ENCODE data around the gene HNRNPL.
"Not testable (repeated sequence)": the region's sequence is repeated elsewhere in the genome, so short reads cannot be mapped to it uniquely, and the experiment has no call there.

HNRNPL gene

DNA sequence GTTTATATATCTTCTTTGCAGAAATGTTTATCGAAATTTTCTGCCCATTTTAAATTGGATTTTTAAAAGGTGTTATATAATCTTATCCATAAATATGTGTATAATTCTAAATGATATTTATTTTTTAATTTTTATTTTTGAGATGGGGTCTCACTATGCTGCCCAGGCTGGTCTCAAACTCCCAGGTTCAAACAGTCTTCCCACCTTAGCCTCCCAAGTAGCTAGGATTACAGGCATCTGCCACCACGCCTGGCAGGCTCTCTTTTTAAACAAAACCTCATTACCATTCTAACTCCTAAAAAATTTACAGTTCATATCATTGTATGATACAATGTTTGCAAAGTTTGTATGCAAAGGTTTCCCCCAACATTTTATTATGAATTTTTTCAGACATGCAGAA is 53.6 kb downstream of the HNRNPL start:
- DNase-seq = no peak

DNA sequence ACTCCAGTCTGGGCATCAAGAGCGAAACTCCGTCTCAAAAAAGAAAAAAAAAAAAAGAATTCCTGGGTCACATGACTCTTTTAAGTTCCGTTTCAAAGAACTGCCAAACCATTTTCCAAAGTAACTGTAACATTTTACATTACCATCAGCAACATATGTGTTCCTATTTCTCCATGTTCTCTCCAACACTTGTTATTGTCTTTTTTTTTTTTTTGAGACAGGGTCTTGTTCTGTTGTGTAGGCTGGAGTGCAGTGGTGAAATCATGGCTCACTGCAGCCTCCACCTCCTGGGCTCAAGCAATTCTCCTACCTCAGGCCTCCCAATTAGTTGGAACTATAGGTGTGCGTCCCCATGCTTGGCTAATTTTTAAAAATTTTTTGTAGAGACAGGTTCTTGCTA is 54.2 kb downstream of the HNRNPL start:
- DNase-seq = no peak

DNA sequence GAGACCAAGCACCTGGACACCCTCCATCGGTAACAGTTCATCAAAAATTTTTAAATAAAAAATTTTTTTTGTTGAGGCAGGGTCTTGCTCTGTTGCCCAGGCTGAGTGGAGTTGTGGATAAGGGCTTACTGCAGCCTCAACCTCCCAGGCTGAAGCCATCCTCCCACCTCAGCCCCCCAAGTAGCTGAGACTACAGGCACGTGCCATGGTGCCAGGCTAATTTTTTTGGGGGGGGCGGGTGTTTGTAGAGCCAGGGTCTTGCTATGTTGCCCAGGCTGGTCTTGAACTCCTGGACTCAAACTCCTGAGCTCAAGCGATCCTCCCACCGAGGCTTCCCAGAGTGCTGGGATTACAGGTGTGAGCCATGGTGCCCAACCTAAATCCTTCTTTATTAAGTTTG is 56.1 kb downstream of the HNRNPL start:
- no peak for DNase-seq

DNA sequence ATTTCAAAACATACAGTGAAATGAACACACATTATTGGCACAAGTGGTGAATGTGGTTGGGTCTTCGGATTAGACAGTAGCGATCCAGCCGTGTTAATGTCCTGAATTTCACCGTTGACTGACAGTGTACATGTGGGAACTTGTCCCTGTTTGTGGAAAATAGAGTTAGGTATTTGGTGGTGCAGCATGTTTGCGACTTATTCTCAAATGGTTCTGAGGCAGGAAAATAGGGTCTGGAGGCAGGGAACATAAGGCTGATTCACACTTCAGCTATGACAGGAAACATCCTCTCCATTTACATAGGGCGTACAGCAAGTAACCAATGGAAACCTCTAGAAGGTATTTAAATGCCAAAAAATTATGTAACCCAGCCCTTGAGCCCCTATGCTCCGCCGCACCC is 56.6 kb downstream of the HNRNPL start:
- no peak for DNase-seq

DNA sequence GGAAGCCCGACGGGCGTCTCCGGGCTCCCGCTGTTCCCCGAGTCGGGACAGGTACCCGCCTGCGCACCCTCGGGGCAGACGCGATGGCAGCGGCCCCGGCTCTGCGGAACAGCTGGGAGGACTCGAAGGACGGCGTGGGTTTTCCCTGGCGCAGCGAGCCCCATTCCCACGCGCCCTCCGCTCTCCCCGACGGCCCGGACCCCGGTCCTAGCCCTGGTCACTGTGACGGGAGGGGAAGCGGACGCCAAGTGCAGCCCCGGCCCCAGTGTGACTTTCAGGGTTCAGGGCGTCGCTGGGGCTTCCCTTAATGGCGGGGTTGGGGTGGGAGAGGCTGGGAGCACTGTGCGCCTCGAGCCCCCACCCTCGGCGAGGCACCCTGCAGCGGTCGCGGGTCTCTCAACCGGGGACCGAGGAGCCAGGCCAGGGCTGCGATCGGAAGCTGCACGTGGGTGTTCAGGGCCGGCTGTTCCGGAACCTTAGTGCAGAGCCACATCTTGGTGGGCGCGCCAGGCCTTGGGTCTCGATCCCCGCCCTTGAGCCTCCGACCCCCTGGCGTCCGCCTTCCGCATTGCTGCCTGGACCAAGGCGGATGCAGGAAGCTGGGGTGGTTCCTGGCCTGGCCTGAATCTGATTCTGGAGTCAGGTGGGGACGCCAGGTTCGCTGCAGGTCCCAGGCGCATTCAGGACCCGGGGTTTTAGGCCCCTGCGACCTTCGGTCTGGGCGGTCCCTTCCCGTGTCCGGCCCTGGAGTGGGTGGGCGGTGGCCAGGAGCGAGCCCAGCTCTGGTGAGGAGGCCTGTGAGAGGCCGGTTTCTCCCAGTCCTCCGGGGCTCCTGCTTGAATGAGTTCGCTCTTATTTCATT is 57.3 kb downstream of the HNRNPL start:
- DNase-seq = no peak

DNA sequence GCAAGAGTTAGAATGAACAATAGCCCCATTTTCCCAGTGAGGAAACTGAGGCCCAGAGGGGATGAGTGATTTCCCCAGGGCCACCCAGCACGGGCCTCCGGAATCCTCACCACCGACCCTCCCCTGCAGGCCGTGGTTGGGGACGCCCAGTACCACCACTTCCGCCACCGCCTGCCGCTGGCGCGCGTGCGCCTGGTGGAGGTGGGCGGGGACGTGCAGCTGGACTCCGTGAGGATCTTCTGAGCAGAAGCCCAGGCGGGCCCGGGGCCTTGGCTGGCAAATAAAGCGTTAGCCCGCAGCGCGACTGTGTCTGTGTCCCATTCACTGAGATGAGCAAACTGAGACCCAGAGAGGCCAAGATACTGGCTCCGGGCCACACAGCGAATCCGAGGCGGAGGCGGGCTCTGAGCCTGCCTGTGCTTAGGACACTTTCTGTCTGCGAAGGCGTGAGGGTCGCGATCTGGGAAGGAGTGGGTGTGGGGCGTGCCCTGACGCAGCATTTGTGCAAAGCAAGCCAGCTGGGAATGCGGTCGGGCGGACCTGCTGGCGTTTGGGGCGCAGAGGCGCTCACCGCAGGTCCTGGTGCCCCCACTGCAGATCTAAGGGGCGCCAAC is 58.2 kb downstream of the HNRNPL start:
- DNase-seq = not testable (repeated sequence)

DNA sequence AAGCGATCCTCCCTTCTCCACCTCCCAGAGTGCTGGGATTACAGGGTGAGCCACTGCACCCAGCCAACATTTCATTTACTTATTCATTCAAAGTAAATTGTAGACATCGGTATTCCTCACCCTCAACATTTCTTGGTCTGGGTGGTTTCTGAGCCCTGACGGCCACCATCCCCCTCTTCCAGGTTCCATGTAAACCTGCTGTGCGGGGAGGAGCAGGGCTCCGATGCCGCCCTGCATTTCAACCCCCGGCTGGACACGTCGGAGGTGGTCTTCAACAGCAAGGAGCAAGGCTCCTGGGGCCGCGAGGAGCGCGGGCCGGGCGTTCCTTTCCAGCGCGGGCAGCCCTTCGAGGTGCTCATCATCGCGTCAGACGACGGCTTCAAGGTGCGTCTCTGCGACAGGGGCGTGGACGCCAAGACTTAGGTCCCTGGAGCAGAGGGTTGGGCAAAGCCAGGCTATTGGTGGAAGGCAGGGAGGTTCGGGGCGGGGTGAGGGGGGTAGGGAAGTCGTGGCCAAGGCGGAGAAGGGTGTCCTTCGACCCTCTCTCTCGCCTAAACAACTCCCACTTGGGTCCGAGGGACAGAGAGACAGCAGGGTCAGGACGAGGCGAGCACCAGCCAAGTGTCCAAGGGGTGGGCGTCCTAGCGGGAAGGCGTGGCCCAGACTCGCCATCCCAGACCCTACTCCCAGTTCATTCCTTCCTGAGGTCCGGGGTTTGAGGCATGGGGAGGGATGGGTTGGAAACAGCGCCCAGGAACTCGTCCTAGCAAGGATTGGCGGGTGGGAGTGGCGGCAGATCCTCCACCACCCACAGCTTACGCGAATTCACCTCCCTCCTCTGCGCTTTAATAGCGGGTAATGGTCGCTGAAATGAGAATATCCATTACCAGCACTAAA is 59.0 kb downstream of the HNRNPL start:
- DNase-seq = not testable (repeated sequence)

DNA sequence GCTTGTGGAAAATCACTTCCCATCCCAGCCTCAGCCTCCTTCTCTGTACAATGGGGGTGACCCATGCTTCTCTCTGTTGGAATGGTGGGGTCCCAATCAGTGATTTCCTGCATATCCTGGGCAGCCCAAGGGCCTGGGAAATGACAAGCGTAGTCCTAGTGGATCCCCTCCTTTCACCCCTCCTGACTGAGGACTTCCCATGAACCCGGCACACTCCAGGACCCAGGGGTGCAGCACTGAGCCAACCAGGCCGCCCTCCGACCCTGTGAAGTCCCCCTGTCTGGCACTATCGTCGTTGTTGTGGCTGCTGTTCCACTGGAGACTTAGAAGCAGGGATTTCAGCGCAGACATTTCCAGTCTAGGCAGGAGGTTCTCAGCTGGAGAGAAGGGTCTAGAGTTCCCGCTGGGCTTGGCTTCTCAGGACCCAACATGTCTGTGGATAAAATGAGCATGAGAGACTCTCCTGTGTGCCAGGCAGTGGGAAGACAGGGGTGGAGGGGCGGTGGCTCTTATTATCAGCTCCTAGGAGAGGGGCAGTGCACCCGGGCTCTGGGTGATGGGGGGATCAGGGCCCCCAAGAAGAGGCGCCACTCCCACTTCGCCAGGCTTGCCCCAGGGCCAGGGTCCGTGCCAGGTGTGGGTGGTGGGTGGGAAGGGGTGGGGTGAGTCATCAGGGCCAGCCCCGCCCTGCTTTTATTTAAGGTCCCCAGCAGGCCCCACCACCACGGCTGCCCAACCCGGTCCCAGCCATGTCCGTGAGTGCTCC is 61.1 kb downstream of the HNRNPL start, which contains the start of gene LGALS7B:
Gene LGALS7B (plus strand): TSS at position 723 of the 766 bp plus-strand sequence. CDS start 27 bp downstream, at position 750.
- no peak for DNase-seq

DNA sequence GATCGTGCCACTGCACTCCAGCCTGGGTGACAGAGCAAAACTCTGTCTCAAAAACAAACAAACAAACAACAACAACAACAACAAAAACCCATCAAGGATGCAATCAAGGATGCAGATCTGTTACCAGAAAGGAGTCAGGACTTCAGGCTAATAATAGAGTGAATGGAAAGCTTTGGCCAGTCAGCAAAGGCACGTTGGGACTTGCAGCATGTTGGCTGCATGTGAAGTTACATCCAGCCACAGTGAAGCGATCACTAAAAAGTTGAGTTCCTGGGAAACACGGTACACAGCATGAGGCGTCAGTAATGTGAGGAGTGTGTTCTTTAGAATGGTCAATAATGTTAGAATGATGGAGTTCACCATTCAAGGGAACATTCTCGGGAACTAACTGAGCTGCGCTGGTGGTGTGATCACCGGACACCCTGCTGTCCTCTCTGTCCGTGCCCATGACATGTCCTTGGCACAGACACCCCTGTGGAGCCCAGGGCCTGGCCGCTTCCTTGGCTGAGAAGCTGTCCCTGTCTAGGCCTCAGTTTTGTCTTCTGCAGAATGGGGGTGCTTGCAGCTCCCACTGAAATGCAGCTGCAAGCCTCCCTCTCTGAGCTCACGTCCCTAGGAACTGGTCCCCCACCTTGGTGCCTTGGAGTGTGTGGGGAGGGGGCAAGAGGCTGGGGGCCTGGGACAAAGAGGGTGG is 63.1 kb downstream of the HNRNPL start:
- no peak for DNase-seq
